Epithelial cell of prostate (primary cell): ENCODE measurements around the gene NPR2.
A peak's percentile ranks its signal among the peaks of the same experiment; 100 is the strongest.

Experiments used
- DNase-seq: peaks from one replicate; pipeline ENCODE4 v3.0.0-alpha.2; 2011; ENCODE audit warnings: low read depth, low spot score
- H3K27ac ChIP-seq: fragments of 450-650 bp; 2 replicates; pipeline ENCODE4 v1.5.1; 2017; ENCODE audit warnings: mild to moderate bottlenecking

The NPR2 gene

DNA sequence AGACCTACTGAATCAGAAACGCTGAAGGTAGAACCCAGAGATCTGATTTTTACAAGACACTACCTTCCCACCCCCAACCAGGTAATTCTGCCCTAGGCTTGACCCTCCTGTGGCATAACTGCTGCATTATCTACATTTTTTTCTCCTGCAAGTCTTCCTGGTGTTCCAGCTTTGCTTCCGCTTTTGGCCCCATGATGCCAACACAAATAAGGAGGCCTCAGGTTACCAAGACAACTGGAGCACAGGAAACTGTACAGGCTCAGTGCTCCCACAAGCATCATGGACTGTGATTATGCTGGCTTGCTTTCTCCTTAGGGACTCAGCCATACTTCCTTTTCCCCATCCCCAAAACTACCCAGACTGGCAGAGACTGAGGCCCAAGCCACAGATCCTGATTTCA is 30.7 kb upstream of the NPR2 start:
- no peak overlapping the region for H3K27ac ChIP-seq
- DNase-seq, result no peak

DNA sequence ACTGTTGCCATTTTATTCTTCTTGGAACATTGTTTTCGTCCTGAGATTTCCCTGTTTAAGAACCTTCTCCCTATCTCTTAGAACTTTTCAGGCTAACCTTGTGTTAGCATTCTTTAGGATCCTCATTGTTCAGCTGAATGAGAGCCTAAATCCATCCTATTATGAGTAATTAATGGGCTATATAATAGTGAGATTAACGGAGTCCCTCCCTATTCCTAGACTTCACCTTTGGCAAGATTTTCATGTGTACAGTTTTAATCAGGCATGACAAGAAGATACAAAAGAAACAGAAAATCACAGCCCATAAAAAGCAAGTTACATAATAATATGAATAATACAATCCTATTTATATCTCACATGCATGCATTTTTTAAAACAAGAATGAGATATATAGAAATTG is 28.2 kb upstream of the NPR2 start:
- DNase-seq, result no peak
- no peak overlapping the region for H3K27ac ChIP-seq

DNA sequence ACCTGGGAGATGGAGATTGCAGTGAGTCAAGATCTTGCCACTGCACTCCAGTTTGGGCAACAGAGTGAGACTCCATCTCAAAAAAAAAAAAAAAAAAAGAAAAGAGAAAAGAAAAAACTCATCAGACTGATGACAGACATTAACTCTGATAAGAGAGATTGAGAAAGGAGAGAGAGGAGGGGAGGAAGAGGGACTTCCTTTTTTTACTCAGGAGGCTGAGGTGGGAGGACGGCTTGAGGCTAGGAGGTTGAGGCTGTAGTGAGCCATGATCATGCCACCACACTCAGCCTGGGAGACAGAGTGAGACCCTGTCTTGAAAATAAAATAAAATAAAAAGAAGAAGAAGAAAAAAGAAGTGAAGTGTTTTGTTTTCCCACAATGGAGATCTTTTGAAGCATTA is 27.6 kb upstream of the NPR2 start:
- DNase-seq, result no peak
- H3K27ac ChIP-seq, result no peak overlapping the region

GRCh38 chr9:35766997-35767396 is 24.4 kb upstream of the NPR2 start:
- H3K27ac ChIP-seq, result no peak overlapping the region
- no peak for DNase-seq

- no peak for DNase-seq
- no peak overlapping the region for H3K27ac ChIP-seq
Measured at GRCh38 chr9:35767458-35767857, 23.9 kb upstream of the NPR2 start.

- DNase-seq, result no peak
- no peak overlapping the region for H3K27ac ChIP-seq
Measured at GRCh38 chr9:35769763-35770162, 21.6 kb upstream of the NPR2 start.

GRCh38 chr9:35771075-35771433 is 20.3 kb upstream of the NPR2 start:
- H3K27ac ChIP-seq, result peak overlapping the region; percentile 70
- no peak for DNase-seq

DNA sequence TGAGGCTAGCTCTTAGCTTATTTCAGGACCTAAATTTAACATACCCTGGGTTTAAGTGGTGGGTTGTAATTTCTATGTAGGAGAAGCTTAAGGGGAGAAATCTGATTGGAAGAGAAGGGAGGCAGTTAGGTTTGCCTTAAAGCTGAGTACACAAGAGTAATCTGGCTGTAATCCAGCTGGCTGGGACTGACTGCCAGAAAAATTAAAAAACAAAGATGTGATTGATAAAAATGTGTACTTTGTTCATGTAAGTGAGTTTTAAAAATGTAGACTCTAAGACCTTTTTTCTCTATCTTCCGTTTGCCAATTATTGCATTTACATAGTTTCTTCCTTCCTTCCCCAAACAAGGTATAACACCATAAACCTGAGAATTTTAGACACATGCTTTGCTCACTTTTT is 19.9 kb upstream of the NPR2 start:
- DNase-seq, result no peak
- peak overlapping the region; percentile 70 for H3K27ac ChIP-seq

- DNase-seq, result peak; percentile 68
Measured at GRCh38 chr9:35771943-35772342, 19.4 kb upstream of the NPR2 start.

GRCh38 chr9:35774907-35775635 is 16.3 kb upstream of the NPR2 start:
- no peak for DNase-seq
- no peak overlapping the region for H3K27ac ChIP-seq

More at GRCh38 chr9:35771943-35772342, 19.4 kb upstream of the NPR2 start:
- H3K27ac ChIP-seq, result peak overlapping the region; percentile 70

- no peak overlapping the region for H3K27ac ChIP-seq
- DNase-seq, result no peak
Measured at GRCh38 chr9:35776018-35776417, 15.4 kb upstream of the NPR2 start.

DNA sequence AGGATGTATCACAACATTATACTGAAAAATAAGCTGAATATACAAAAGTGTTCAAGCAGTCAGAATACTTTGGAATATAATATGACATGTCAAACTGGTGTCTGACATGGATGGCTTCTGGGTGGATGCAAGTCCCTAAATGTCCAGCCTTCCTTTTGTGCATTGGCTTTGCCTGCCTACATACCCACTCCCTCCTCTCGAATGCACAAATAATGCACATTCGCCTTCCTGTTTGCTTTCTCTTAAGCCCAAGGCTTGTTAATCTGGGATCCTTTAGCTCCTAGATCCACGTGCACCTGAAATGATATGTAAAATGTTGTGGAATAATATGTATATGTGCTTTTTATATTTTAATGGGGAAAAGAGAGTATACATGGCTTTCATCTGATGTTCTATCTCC is 12.9 kb upstream of the NPR2 start:
- DNase-seq, result no peak
- no peak overlapping the region for H3K27ac ChIP-seq

GRCh38 chr9:35781066-35781465 is 10.3 kb upstream of the NPR2 start:
- no peak for DNase-seq
- no peak overlapping the region for H3K27ac ChIP-seq

GRCh38 chr9:35783418-35783817 is 8.0 kb upstream of the NPR2 start:
- no peak for DNase-seq
- no peak overlapping the region for H3K27ac ChIP-seq

- H3K27ac ChIP-seq, result no peak overlapping the region
- no peak for DNase-seq
Measured at GRCh38 chr9:35789541-35789940, 1.9 kb upstream of the NPR2 start.

- DNase-seq, result no peak
Measured at GRCh38 chr9:35790025-35790384, 1.4 kb upstream of the NPR2 start.

DNA sequence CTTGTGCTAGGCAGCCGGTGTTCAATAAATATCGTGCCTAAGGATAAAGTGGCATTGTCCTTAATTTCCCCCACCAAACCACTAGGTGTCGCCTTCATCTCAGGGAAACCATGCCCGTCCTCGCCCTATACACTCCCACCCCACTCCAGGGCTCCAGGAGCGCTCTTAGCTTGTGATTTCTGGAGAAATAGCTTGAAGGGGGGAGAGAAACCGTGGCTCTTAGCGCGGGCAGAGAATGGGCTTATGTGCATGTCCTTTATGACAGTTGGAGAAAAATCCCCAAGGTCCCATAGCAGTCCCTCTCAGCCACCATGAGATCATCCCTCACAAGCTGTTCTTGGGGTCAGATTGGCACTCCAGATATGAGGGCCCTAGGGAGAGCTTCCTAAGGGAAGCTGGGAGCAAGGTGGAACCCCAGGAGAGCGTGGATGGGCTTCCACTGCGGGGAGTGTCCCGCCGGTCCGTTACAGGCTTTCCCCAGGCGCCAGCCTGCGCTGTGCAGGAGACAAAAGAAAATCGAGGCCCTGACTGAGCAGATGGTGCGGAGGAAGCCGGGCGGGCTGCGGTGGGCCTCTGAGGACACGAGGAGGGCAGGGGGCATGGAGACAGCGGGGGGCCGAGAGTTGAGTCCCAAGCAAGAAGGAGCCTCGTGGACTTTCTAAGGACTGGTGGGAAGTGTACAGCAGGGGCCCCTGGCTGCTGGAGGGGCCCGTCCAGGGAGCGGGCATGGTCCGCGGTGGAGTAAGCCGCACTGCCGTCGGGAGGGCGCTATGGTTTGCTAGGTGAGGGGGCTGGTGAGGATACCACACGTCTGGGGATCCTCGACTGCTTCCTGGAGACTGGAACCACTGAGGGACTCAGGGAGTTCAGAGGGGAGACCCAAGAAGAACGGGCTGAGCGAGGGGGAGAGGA is 750 bp upstream of the NPR2 start:
- H3K27ac ChIP-seq, result no peak overlapping the region
- DNase-seq, result peak; percentile 20

More at GRCh38 chr9:35790025-35790384, 1.4 kb upstream of the NPR2 start:
- no peak overlapping the region for H3K27ac ChIP-seq

- DNase-seq, result no peak
- H3K27ac ChIP-seq, result no peak overlapping the region
Measured at GRCh38 chr9:35792024-35792813, 828 bp downstream of the NPR2 start.

GRCh38 chr9:35792826-35793225 is 1.4 kb downstream of the NPR2 start:
- DNase-seq, result no peak
- H3K27ac ChIP-seq, result no peak overlapping the region

- no peak for DNase-seq
- H3K27ac ChIP-seq, result no peak overlapping the region
Measured at GRCh38 chr9:35793461-35793860, 2.1 kb downstream of the NPR2 start.

DNA sequence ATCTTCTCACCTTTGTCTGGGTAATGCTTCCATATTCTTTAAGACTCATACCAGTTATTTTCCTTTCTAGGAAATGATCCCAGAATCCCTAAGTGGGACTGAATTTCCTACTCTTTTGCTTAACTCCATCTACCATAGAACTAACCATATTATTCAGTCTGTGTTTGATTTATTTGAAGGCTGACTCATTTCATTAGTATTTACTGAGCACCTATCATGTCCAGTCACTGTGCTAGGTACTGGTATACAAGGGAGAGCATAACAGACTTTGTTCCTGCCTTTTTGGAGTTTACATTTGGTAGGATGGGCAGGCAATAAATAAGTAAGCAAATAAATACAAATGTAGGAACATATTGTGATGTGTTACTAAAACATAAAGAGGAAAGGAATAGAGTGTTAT is 4.3 kb downstream of the NPR2 start:
- peak overlapping the region; percentile 68 for H3K27ac ChIP-seq

More for the DNA sequence above, 4.3 kb downstream of the NPR2 start:
- no peak for DNase-seq
